ENCODE measurements around the gene KIF16B. TPM values are rescaled to one million over a fixed set of nuclear protein-coding genes. Genes with fewer than 3 reads are reported as not detected.

The KIF16B gene
- total RNA-seq, 3 donors from 2014 or later: 23.8 to 47.9 (median 36.9) TPM

- no peaks in the 10 kb centered on the region for H3K27me3 ChIP-seq
- no peaks in the 10 kb centered on the region for H3K4me1 ChIP-seq
- no peaks in the 10 kb centered on the region for H3K9me3 ChIP-seq
- intact Hi-C loops (cut with DNase I; ENCODE audit: low total_unique reads): no loop called here
- TF ChIP-seq POLR2AphosphoS5 (IDR thresholded peaks at IDR 0.05) (no peak), POLR2A (IDR thresholded peaks at IDR 0.05) (no peak)
- TF ChIP-seq, protein P1, sequence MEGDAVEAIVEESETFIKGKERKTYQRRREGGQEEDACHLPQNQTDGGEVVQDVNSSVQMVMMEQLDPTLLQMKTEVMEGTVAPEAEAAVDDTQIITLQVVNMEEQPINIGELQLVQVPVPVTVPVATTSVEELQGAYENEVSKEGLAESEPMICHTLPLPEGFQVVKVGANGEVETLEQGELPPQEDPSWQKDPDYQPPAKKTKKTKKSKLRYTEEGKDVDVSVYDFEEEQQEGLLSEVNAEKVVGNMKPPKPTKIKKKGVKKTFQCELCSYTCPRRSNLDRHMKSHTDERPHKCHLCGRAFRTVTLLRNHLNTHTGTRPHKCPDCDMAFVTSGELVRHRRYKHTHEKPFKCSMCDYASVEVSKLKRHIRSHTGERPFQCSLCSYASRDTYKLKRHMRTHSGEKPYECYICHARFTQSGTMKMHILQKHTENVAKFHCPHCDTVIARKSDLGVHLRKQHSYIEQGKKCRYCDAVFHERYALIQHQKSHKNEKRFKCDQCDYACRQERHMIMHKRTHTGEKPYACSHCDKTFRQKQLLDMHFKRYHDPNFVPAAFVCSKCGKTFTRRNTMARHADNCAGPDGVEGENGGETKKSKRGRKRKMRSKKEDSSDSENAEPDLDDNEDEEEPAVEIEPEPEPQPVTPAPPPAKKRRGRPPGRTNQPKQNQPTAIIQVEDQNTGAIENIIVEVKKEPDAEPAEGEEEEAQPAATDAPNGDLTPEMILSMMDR (IDR thresholded peaks at IDR 0.05): no peak
- H3K4me3 ChIP-seq: no peak overlapping the region
- peaks cover 4% of the 10 kb centered on the region for H3K36me3 ChIP-seq
- H3K27ac ChIP-seq: no peak overlapping the region
- no peak for DNase-seq (ENCODE audit: low spot score in 2 of 2)
Measured at GRCh38 chr20:16369441-16369840, 203.8 kb downstream of the KIF16B start.

GRCh38 chr20:16368645-16369292, 204.5 kb downstream of the KIF16B start:
- no peaks in the 10 kb centered on the region for H3K4me1 ChIP-seq
- DNase-seq (ENCODE audit: low spot score in 2 of 2): no peak
- TF ChIP-seq, protein P1 (IDR thresholded peaks at IDR 0.05): no peak
- no peak for TF ChIP-seq POLR2AphosphoS5 (IDR thresholded peaks at IDR 0.05)
- no peak for TF ChIP-seq POLR2A (IDR thresholded peaks at IDR 0.05)
- no peak overlapping the region for H3K4me3 ChIP-seq
- intact Hi-C loops (cut with DNase I; ENCODE audit: low total_unique reads): no loop called here
- no peaks in the 10 kb centered on the region for H3K9me3 ChIP-seq
- H3K36me3 ChIP-seq: peaks cover 4% of the 10 kb centered on the region
- no peak overlapping the region for H3K27ac ChIP-seq
- H3K27me3 ChIP-seq: no peaks in the 10 kb centered on the region

DNA sequence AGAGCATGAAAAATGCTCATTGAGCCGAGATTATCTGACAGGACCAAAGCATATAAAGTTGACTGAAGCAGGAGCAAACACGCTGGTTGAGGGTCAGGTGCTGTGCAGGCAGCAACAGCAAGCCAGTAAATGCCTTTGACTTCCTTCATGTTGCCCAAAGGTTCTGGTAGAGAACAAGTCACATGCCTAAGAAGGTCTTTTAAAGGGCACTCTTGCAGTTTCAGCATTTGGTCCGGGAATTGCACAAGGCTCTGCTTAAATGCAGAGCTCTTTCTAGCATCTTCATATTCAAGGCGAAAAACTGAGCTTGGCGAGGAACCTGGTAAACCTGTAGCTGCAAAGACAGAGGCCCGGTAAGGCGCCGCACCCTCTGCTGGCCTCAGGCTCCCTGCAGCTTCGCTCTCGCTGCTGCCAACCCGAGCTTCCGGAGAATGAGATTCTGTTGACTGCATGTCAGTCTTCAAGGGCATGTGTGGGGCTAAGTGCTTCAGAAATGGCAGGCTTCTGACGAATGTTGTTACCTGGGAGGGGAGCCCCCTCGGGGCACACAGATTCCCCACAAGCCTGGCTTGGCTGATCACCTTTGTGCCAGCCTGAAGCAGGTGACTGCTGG, 205.2 kb downstream of the KIF16B start:
- no peaks in the 10 kb centered on the region for H3K4me1 ChIP-seq
- H3K27ac ChIP-seq: no peak overlapping the region
- TF ChIP-seq POLR2AphosphoS5 (IDR thresholded peaks at IDR 0.05) (no peak), POLR2A (IDR thresholded peaks at IDR 0.05) (no peak)
- TF ChIP-seq, protein P1 (IDR thresholded peaks at IDR 0.05): no peak
- no peak for DNase-seq (ENCODE audit: low spot score in 2 of 2)
- H3K9me3 ChIP-seq: no peaks in the 10 kb centered on the region
- H3K36me3 ChIP-seq: peaks cover 4% of the 10 kb centered on the region
- intact Hi-C loops (cut with DNase I; ENCODE audit: low total_unique reads): no loop called here
- H3K27me3 ChIP-seq: no peaks in the 10 kb centered on the region
- H3K4me3 ChIP-seq: no peak overlapping the region

GRCh38 chr20:16366529-16366928, 206.7 kb downstream of the KIF16B start:
- Histone ChIP-seq H3K27me3 (no peaks in the 10 kb centered on the region), H3K4me3 (no peak overlapping the region), H3K36me3 (peaks cover 4% of the 10 kb centered on the region), H3K27ac (no peak overlapping the region), H3K4me1 (no peaks in the 10 kb centered on the region), H3K9me3 (no peaks in the 10 kb centered on the region)
- intact Hi-C loops (cut with DNase I; ENCODE audit: low total_unique reads): no loop called here
- TF ChIP-seq, protein P1 (IDR thresholded peaks at IDR 0.05): no peak
- TF ChIP-seq POLR2A (IDR thresholded peaks at IDR 0.05) (no peak), POLR2AphosphoS5 (IDR thresholded peaks at IDR 0.05) (no peak)
- DNase-seq (ENCODE audit: low spot score in 2 of 2): no peak

DNA sequence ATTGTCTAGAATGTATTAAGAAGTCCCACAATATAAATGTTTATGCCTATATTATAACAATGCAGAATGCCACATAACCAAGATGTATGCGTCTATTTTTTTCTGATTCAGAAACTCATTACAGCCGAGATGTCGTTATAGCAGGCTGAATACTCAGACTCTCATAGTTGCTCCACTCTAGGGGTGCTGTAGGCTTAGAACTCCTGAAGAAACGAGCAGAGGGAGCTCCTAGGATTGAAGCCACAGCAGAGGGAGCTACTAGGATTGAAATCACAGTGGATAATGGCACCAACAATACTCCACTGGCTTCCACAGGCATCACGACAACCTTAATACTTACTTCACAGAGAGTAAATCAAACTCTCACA, 208.9 kb downstream of the KIF16B start:
- Histone ChIP-seq H3K4me1 (no peaks in the 10 kb centered on the region), H3K9me3 (no peaks in the 10 kb centered on the region), H3K27ac (no peak overlapping the region), H3K36me3 (no peaks in the 10 kb centered on the region), H3K4me3 (no peak overlapping the region), H3K27me3 (no peaks in the 10 kb centered on the region)
- TF ChIP-seq, protein P1 (IDR thresholded peaks at IDR 0.05): no peak
- no peak for TF ChIP-seq POLR2AphosphoS5 (IDR thresholded peaks at IDR 0.05)
- TF ChIP-seq POLR2A (IDR thresholded peaks at IDR 0.05): no peak
- no peak for DNase-seq (ENCODE audit: low spot score in 2 of 2)
- intact Hi-C loops (cut with DNase I; ENCODE audit: low total_unique reads): no loop called here

Measured in breast epithelium (tissue), 4 donors.